ENCODE data around the gene THSD4. TPM values are rescaled to one million over a fixed set of nuclear protein-coding genes. Genes with fewer than 3 reads are reported as not detected.

THSD4 gene
- total RNA-seq, 2 experiments from 2014 or later: not detected

DNA sequence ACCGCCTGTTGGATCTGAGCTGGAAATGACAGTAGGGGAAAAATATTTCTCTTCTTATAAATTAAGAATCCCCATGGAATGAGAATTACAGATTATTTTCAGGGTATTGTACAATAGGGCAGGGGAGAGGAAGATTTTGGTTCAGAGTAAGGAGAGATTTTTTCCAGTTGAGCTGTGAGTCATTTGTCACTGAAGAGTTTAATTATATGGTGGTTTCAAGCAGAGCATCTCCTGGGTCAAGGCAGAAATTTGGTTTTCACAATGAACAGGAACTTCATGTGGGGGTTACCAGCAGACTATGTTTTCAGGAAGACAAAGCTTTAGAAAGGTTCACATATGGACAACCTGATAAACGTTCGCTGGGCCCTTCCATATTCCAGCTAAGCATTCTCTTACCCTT is 512.3 kb downstream of the THSD4 start:
- Histone ChIP-seq H3K9me3 (ENCODE audit: low read length) (no peaks in the 10 kb centered on the region), H3K4me1 (ENCODE audit: insufficient read depth, low read length, poor library complexity, severe bottlenecking) (no peaks in the 10 kb centered on the region), H3K4me3 (ENCODE audit: low read depth, low read length, poor library complexity, severe bottlenecking) (no peak overlapping the region), H3K9me2 (ENCODE audit: insufficient read depth, low read length) (no peaks in the 10 kb centered on the region), H3K36me3 (ENCODE audit: insufficient read depth, low read length) (no peaks in the 10 kb centered on the region), H3K79me2 (ENCODE audit: insufficient read depth, low read depth, low read length) (no peaks in the 10 kb centered on the region), H3K4me2 (ENCODE audit: low read length) (no peak overlapping the region), H2AFZ (ENCODE audit: low read length) (no peak overlapping the region), H4K20me1 (ENCODE audit: insufficient read depth, low read length) (no peaks in the 10 kb centered on the region), H3K27ac (ENCODE audit: low read depth, low read length, poor library complexity, severe bottlenecking) (no peak overlapping the region)
- ChIA-PET POLR2A (no interaction called here), CTCF (ENCODE audit: unreplicated experiment) (no interaction called here)
- DNase-seq (ENCODE audit: low spot score): no peak
- BruUV-seq (replicated peaks): no TSS peak
- TF ChIP-seq EZH2phosphoT487 (IDR thresholded peaks at IDR 0.05; ENCODE audit: borderline replicate concordance, low read depth, low read length): no peak
- TF ChIP-seq, protein P1, sequence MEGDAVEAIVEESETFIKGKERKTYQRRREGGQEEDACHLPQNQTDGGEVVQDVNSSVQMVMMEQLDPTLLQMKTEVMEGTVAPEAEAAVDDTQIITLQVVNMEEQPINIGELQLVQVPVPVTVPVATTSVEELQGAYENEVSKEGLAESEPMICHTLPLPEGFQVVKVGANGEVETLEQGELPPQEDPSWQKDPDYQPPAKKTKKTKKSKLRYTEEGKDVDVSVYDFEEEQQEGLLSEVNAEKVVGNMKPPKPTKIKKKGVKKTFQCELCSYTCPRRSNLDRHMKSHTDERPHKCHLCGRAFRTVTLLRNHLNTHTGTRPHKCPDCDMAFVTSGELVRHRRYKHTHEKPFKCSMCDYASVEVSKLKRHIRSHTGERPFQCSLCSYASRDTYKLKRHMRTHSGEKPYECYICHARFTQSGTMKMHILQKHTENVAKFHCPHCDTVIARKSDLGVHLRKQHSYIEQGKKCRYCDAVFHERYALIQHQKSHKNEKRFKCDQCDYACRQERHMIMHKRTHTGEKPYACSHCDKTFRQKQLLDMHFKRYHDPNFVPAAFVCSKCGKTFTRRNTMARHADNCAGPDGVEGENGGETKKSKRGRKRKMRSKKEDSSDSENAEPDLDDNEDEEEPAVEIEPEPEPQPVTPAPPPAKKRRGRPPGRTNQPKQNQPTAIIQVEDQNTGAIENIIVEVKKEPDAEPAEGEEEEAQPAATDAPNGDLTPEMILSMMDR (conservative IDR thresholded peaks at IDR 0.05; ENCODE audit: low read length): no peak
- intact Hi-C loops (cut with micrococcal nuclease; ENCODE audit: unreplicated experiment): no loop called here

DNA sequence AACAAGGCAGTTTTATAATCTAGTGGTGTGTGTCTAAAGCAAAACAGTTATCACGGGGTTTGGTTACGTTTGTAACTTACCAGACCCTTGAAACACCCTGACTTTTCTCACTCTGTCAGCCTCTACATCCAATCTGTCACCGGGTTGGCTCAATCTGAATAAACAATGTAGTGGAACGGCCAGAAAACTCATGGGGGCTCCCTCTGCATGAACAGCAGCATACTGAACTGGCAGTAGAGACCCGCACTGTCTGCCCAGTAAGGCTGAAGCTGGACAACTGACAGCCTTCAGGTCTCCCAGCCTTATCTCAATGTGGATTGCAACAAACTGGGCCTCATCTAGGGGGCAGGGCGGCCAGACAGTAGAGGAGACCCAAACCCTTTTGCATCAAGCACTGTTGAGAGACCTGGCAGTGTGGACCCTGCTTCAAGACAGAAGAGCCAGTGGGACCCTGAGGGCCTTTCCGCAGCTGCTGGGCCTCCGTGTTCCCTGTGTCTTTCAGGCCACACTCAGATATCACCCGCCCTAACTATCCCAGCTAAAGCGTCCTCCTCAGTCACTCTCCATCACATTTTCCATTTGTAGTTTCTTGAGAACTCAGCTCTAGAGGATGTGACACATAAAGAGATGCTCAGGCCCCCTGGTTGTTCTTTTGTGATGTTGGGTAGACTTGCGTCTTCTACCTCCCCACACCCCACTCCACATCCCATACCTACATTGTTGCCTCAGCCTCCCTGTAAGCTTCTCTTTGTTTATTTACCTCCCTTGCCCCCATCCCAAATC is 513.9 kb downstream of the THSD4 start:
- Histone ChIP-seq H3K9me2 (ENCODE audit: insufficient read depth, low read length) (no peaks in the 10 kb centered on the region), H3K9me3 (ENCODE audit: low read length) (no peaks in the 10 kb centered on the region), H3K36me3 (ENCODE audit: insufficient read depth, low read length) (no peaks in the 10 kb centered on the region), H4K20me1 (ENCODE audit: insufficient read depth, low read length) (no peaks in the 10 kb centered on the region), H3K27ac (ENCODE audit: low read depth, low read length, poor library complexity, severe bottlenecking) (no peak overlapping the region), H3K4me1 (ENCODE audit: insufficient read depth, low read length, poor library complexity, severe bottlenecking) (no peaks in the 10 kb centered on the region), H3K4me2 (ENCODE audit: low read length) (no peak overlapping the region), H3K4me3 (ENCODE audit: low read depth, low read length, poor library complexity, severe bottlenecking) (no peak overlapping the region), H3K79me2 (ENCODE audit: insufficient read depth, low read depth, low read length) (no peaks in the 10 kb centered on the region), H2AFZ (ENCODE audit: low read length) (no peak overlapping the region)
- TF ChIP-seq, protein P1 (conservative IDR thresholded peaks at IDR 0.05; ENCODE audit: low read length): no peak
- no peak for TF ChIP-seq EZH2phosphoT487 (IDR thresholded peaks at IDR 0.05; ENCODE audit: borderline replicate concordance, low read depth, low read length)
- POLR2A ChIA-PET: no interaction called here
- CTCF ChIA-PET (ENCODE audit: unreplicated experiment): no interaction called here
- DNase-seq (ENCODE audit: low spot score): no peak
- intact Hi-C loops (cut with micrococcal nuclease; ENCODE audit: unreplicated experiment): no loop called here
- BruUV-seq (replicated peaks): no TSS peak

DNA sequence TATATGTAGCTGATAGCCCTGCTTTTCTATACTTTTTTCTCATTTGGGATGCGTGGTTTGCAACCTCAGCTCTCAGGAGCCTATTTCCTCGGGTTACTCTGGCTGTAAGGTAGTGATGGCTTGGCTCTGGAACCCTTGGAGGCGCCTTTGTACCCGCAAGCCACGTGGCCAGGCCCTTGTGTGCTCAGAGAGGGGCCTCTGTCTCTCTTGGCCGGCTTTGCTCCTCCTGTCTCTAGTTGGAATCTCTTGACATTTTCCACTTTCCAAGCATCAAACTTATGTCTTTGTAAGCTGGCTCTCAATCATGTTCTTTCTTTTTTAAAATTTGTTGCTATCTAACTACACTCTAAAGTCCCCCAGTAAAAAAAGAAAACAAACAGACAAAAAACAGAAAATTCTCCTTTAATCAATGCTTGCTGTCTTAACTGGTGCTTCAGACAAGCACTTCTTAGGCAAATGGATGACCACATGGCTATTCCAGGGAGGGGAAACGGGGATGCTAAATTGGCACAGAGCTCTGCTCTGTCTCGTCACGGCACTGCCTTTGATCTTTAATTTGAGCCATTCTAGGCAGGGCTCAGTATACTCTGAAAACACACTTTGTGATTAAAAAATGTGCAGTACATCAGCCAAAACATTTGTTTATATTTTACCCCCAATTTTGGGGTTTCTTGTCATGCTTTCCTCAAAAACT is 514.7 kb downstream of the THSD4 start:
- BruUV-seq (replicated peaks): no TSS peak
- CTCF ChIA-PET (ENCODE audit: unreplicated experiment): no interaction called here

More for the DNA sequence above, 514.7 kb downstream of the THSD4 start:
- Histone ChIP-seq H4K20me1 (ENCODE audit: insufficient read depth, low read length) (no peaks in the 10 kb centered on the region), H3K36me3 (ENCODE audit: insufficient read depth, low read length) (no peaks in the 10 kb centered on the region), H3K27ac (ENCODE audit: low read depth, low read length, poor library complexity, severe bottlenecking) (no peak overlapping the region), H3K4me3 (ENCODE audit: low read depth, low read length, poor library complexity, severe bottlenecking) (no peak overlapping the region), H3K9me3 (ENCODE audit: low read length) (no peaks in the 10 kb centered on the region), H2AFZ (ENCODE audit: low read length) (no peak overlapping the region), H3K79me2 (ENCODE audit: insufficient read depth, low read depth, low read length) (no peaks in the 10 kb centered on the region), H3K4me2 (ENCODE audit: low read length) (no peak overlapping the region), H3K9me2 (ENCODE audit: insufficient read depth, low read length) (no peaks in the 10 kb centered on the region), H3K4me1 (ENCODE audit: insufficient read depth, low read length, poor library complexity, severe bottlenecking) (no peaks in the 10 kb centered on the region)
- no peak for TF ChIP-seq EZH2phosphoT487 (IDR thresholded peaks at IDR 0.05; ENCODE audit: borderline replicate concordance, low read depth, low read length)
- POLR2A ChIA-PET: no interaction called here
- intact Hi-C loops (cut with micrococcal nuclease; ENCODE audit: unreplicated experiment): no loop called here
- DNase-seq (ENCODE audit: low spot score): no peak
